ENCODE data around the gene FKBP15.
"Not testable (repeated sequence)": the region's sequence is repeated elsewhere in the genome, so short reads cannot be mapped to it uniquely, and the experiment has no call there.

FKBP15 gene

GRCh38 chr9:113143432-113144227 is 77.4 kb downstream of the FKBP15 start:
- no peak for DNase-seq (ENCODE audit: low spot score)

- not testable (repeated sequence) for DNase-seq (ENCODE audit: low spot score)
Measured at GRCh38 chr9:113140896-113141295, 80.2 kb downstream of the FKBP15 start.

GRCh38 chr9:113139953-113140352 is 81.1 kb downstream of the FKBP15 start:
- no peak for DNase-seq (ENCODE audit: low spot score)

GRCh38 chr9:113139225-113139829 is 81.8 kb downstream of the FKBP15 start:
- DNase-seq (ENCODE audit: low spot score) = no peak

- no peak for DNase-seq (ENCODE audit: low spot score)
Measured at GRCh38 chr9:113138760-113139159, 82.3 kb downstream of the FKBP15 start.

- DNase-seq (ENCODE audit: low spot score) = no peak
Measured at GRCh38 chr9:113137196-113138168, 83.6 kb downstream of the FKBP15 start.

GRCh38 chr9:113131689-113132151 is 89.4 kb downstream of the FKBP15 start:
- DNase-seq (ENCODE audit: low spot score) = no peak

- no peak for DNase-seq (ENCODE audit: low spot score)
Measured at GRCh38 chr9:113129884-113130283, 91.2 kb downstream of the FKBP15 start.

GRCh38 chr9:113129466-113129865 is 91.6 kb downstream of the FKBP15 start:
- DNase-seq (ENCODE audit: low spot score) = no peak

- DNase-seq (ENCODE audit: low spot score) = no peak
Measured at GRCh38 chr9:113125386-113126035, 95.6 kb downstream of the FKBP15 start.

- DNase-seq (ENCODE audit: low spot score) = not testable (repeated sequence)
Measured at GRCh38 chr9:113118829-113119228, 102.2 kb downstream of the FKBP15 start.

All from HuH-7.5 (cell line).